ENCODE results near the gene IRAK1.

IRAK1 gene

DNA sequence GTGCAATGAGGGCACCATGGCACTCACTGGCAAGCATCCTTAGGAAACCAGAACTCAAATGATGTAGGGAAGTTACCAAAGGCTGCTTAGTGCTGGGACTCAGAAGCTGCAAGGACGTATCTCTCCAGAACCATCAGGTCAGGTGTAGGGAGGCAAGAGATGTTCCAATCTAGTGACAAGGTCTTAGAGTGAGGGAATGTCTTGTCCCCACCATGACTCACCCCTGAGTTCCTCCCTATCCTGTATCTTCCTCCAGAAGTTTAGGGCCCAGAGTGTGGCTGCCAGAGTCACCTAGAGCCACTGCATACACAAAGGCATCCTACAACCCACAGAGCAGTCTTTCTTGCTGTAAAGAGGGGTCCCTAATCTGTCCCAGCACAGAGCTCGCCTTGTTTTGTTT is 14.1 kb upstream of the IRAK1 start:
- H3K9me2 ChIP-seq (replicated peaks; ENCODE audit: insufficient read depth, low read length), result no peaks in the 10 kb centered on the region
- H3K4me1 ChIP-seq (ENCODE audit: low read length), result no peaks in the 10 kb centered on the region
- H3K27ac ChIP-seq (ENCODE audit: low read length), result no peak overlapping the region
- H3K27me3 ChIP-seq (replicated peaks; ENCODE audit: insufficient read depth, low read length), result no peaks in the 10 kb centered on the region
- H3F3A ChIP-seq (ENCODE audit: insufficient read depth, low read length), result no peaks in the 10 kb centered on the region
- H3K4me2 ChIP-seq (ENCODE audit: low read depth, low read length), result no peak overlapping the region
- H3K79me2 ChIP-seq (ENCODE audit: low read length), result peaks cover 8% of the 10 kb centered on the region
- H3K9ac ChIP-seq (ENCODE audit: low read length), result no peak overlapping the region
- H4K20me1 ChIP-seq (ENCODE audit: insufficient read depth, low read length), result no peaks in the 10 kb centered on the region
- no peak for DNase-seq
- TF ChIP-seq EZH2phosphoT487 (IDR thresholded peaks at IDR 0.05; ENCODE audit: low read length) (no peak), CTCF (IDR thresholded peaks at IDR 0.05; ENCODE audit: low read length) (no peak)
- H3K36me3 ChIP-seq (replicated peaks; ENCODE audit: insufficient read depth, low read length), result no peaks in the 10 kb centered on the region
- no peak overlapping the region for H3K4me3 ChIP-seq (ENCODE audit: low read length)
- no peak overlapping the region for H2AFZ ChIP-seq (ENCODE audit: low read length)
- H3K9me3 ChIP-seq (replicated peaks; ENCODE audit: insufficient read depth, low read length), result no peaks in the 10 kb centered on the region

- no peaks in the 10 kb centered on the region for H3K27me3 ChIP-seq (replicated peaks; ENCODE audit: insufficient read depth, low read length)
- H3K27ac ChIP-seq (ENCODE audit: low read length), result no peak overlapping the region
- no peaks in the 10 kb centered on the region for H4K20me1 ChIP-seq (ENCODE audit: insufficient read depth, low read length)
- peaks cover 6% of the 10 kb centered on the region; the same call in 1 of the 2 replicates for H3K79me2 ChIP-seq (ENCODE audit: low read length)
- H3K4me2 ChIP-seq (ENCODE audit: low read depth, low read length), result no peak overlapping the region
- H2AFZ ChIP-seq (ENCODE audit: low read length), result no peak overlapping the region
- H3K9me3 ChIP-seq (replicated peaks; ENCODE audit: insufficient read depth, low read length), result no peaks in the 10 kb centered on the region
- no peak for DNase-seq
- no peaks in the 10 kb centered on the region for H3K9me2 ChIP-seq (replicated peaks; ENCODE audit: insufficient read depth, low read length)
- H3K9ac ChIP-seq (ENCODE audit: low read length), result no peak overlapping the region
- no peaks in the 10 kb centered on the region for H3F3A ChIP-seq (ENCODE audit: insufficient read depth, low read length)
- TF ChIP-seq CTCF (IDR thresholded peaks at IDR 0.05; ENCODE audit: low read length) (no peak), EZH2 (optimal IDR thresholded peaks at IDR 0.05; ENCODE audit: low read depth, low read length) (no peak), EZH2phosphoT487 (IDR thresholded peaks at IDR 0.05; ENCODE audit: low read length) (no peak)
- no peak overlapping the region for H3K4me3 ChIP-seq (ENCODE audit: low read length)
- no peaks in the 10 kb centered on the region for H3K4me1 ChIP-seq (ENCODE audit: low read length)
- H3K36me3 ChIP-seq (replicated peaks; ENCODE audit: insufficient read depth, low read length), result no peaks in the 10 kb centered on the region
Measured at GRCh38 chrX:154032653-154033052, 13.0 kb upstream of the IRAK1 start.

DNA sequence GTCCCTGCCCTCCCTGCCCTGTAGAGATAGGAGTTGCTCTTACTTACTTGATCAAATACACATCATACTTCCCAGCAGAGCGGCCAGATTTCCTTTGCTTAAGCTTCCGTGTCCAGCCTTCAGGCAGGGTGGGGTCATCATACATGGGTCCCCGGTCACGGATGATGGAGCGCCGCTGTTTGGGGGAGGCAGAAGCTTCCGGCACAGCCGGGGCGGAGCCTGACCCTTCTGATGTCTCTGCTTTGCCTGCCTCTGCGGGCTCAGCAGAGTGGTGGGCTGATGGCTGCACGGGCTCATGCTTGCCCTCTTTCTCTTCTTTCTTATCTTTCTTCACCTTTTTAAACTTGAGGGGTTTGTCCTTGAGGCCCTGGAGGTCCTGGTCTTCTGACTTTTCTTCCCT is 12.5 kb upstream of the IRAK1 start:
- H3K9ac ChIP-seq (ENCODE audit: low read length), result no peak overlapping the region
- H3K36me3 ChIP-seq (replicated peaks; ENCODE audit: insufficient read depth, low read length), result no peaks in the 10 kb centered on the region
- no peaks in the 10 kb centered on the region for H3K9me2 ChIP-seq (replicated peaks; ENCODE audit: insufficient read depth, low read length)
- no peak for DNase-seq
- H3K79me2 ChIP-seq (ENCODE audit: low read length), result peaks cover 6% of the 10 kb centered on the region; the same call in 1 of the 2 replicates
- no peak overlapping the region for H3K4me2 ChIP-seq (ENCODE audit: low read depth, low read length)
- no peak overlapping the region for H3K4me3 ChIP-seq (ENCODE audit: low read length)
- no peak for TF ChIP-seq EZH2 (optimal IDR thresholded peaks at IDR 0.05; ENCODE audit: low read depth, low read length)
- TF ChIP-seq EZH2phosphoT487 (IDR thresholded peaks at IDR 0.05; ENCODE audit: low read length), result no peak
- TF ChIP-seq CTCF (IDR thresholded peaks at IDR 0.05; ENCODE audit: low read length), result no peak
- no peaks in the 10 kb centered on the region for H3K9me3 ChIP-seq (replicated peaks; ENCODE audit: insufficient read depth, low read length)
- no peak overlapping the region for H2AFZ ChIP-seq (ENCODE audit: low read length)
- H3K27me3 ChIP-seq (replicated peaks; ENCODE audit: insufficient read depth, low read length), result no peaks in the 10 kb centered on the region
- no peaks in the 10 kb centered on the region for H4K20me1 ChIP-seq (ENCODE audit: insufficient read depth, low read length)
- no peaks in the 10 kb centered on the region for H3F3A ChIP-seq (ENCODE audit: insufficient read depth, low read length)
- no peak overlapping the region for H3K27ac ChIP-seq (ENCODE audit: low read length)
- H3K4me1 ChIP-seq (ENCODE audit: low read length), result no peaks in the 10 kb centered on the region

Data from MM.1S (cell line).